Superior temporal gyrus (tissue), 1 donor: Measurements from ENCODE around the gene ADAT3.

Source experiments
- DNase-seq: peaks from one replicate; pipeline ENCODE4 v3.0.0-alpha.2; 2016; ENCODE audit errors: extremely low spot score

Gene ADAT3

GRCh38 chr19:1905110-1905862 lies at the start of gene ADAT3, which contains the start of gene SCAMP4:
TSS of gene ADAT3 (plus strand) at chr19:1905399. CDS start at chr19:1912048, 6,649 bp downstream.
TSS of gene SCAMP4 (plus strand) at chr19:1905399. CDS start at chr19:1915020, 9,621 bp downstream.
- peak; percentile 98 for DNase-seq

- no peak for DNase-seq
These were observed 49.4 kb upstream of the ADAT3 start for GRCh38 chr19:1855828-1856255.

- no peak for DNase-seq
These were observed 48.9 kb upstream of the ADAT3 start for GRCh38 chr19:1856345-1856697.

GRCh38 chr19:1856698-1857603 lies 48.2 kb upstream of the ADAT3 start:
- DNase-seq: no peak

- DNase-seq: no peak
These were observed 47.4 kb upstream of the ADAT3 start for GRCh38 chr19:1857648-1858326.

- DNase-seq: no peak
These were observed 46.7 kb upstream of the ADAT3 start for GRCh38 chr19:1858412-1859081.

GRCh38 chr19:1859331-1859781 lies 45.8 kb upstream of the ADAT3 start:
- no peak for DNase-seq

GRCh38 chr19:1860042-1860775 lies 45.0 kb upstream of the ADAT3 start:
- peak; percentile 55 for DNase-seq

- DNase-seq: no peak
These were observed 44.2 kb upstream of the ADAT3 start for GRCh38 chr19:1860821-1861598.

GRCh38 chr19:1861599-1862031 lies 43.6 kb upstream of the ADAT3 start:
- DNase-seq: no peak

- DNase-seq: no peak
These were observed 43.2 kb upstream of the ADAT3 start for GRCh38 chr19:1862068-1862423.

- DNase-seq: no peak
These were observed 42.5 kb upstream of the ADAT3 start for GRCh38 chr19:1862424-1863327.

- DNase-seq: no peak
These were observed 41.9 kb upstream of the ADAT3 start, which contains the start of gene KLF16 for GRCh38 chr19:1863328-1863637. TSS of gene KLF16 (minus strand) at chr19:1863579. CDS start at chr19:1863497, 82 bp downstream.

- DNase-seq: peak; percentile 69
These were observed 41.3 kb upstream of the ADAT3 start for GRCh38 chr19:1863638-1864479.

- DNase-seq: peak; percentile 42
These were observed 40.6 kb upstream of the ADAT3 start for GRCh38 chr19:1864480-1865171.

GRCh38 chr19:1865172-1866010 lies 39.8 kb upstream of the ADAT3 start:
- no peak for DNase-seq
